Liver (tissue), 9 donors: ENCODE data around the gene CDCA3. TPM values are rescaled to one million over a fixed set of nuclear protein-coding genes. Genes with fewer than 3 reads are reported as not detected.
"Not testable (repeated sequence)": the region's sequence is repeated elsewhere in the genome, so short reads cannot be mapped to it uniquely, and the experiment has no call there.

ENCODE experiments used
- DNase-seq: peaks from one replicate; pipeline ENCODE4 v3.0.0-alpha.2; 2017; ENCODE audit warnings: low spot score
- H3K27ac ChIP-seq, 2 donors: one replicate each; pipeline ENCODE4 v1.7.0; 2013; ENCODE audit warnings: inconsistent platforms in 2 of 2, low read length in 2 of 2, control low read depth in 1 of 2, low read depth in 1 of 2, mild to moderate bottlenecking in 1 of 2
- H3K27me3 ChIP-seq, 4 donors: one replicate each; pipeline versions ENCODE4 v1.6.1 to v1.7.0; 2013; ENCODE audit warnings: low read length in 3 of 4, inconsistent platforms in 1 of 4, mild to moderate bottlenecking in 1 of 4, moderate library complexity in 1 of 4; ENCODE audit not compliant: control insufficient read depth in 4 of 4, insufficient read depth in 4 of 4
- H3K36me3 ChIP-seq, 4 donors: one replicate each; pipeline versions ENCODE4 v1.6.1 to v1.7.0; 2013; ENCODE audit warnings: low read length in 3 of 4, mild to moderate bottlenecking in 3 of 4, low read depth in 1 of 4, moderate library complexity in 1 of 4; ENCODE audit not compliant: control insufficient read depth in 4 of 4, insufficient read depth in 3 of 4
- H3K4me1 ChIP-seq, 4 donors: one replicate each; pipeline versions ENCODE4 v1.6.1 to v1.7.0; 2013; ENCODE audit warnings: low read length in 3 of 4, mild to moderate bottlenecking in 3 of 4, moderate library complexity in 1 of 4; ENCODE audit not compliant: control insufficient read depth in 4 of 4, insufficient read depth in 4 of 4
- H3K4me3 ChIP-seq, 3 donors: one replicate each; pipeline versions ENCODE4 v1.6.1 to v1.7.0; 2013; ENCODE audit warnings: low read length in 3 of 3, control low read depth in 1 of 3, low read depth in 1 of 3, mild to moderate bottlenecking in 1 of 3
- H3K9ac ChIP-seq, 2 donors: one replicate each; pipeline ENCODE4 v1.7.0; 2013; ENCODE audit warnings: low read length in 2 of 2, mild to moderate bottlenecking in 2 of 2, moderate library complexity in 2 of 2, control low read depth in 1 of 2, low read depth in 1 of 2
- H3K9me3 ChIP-seq, 4 donors: one replicate each; pipeline versions ENCODE4 v1.6.1 to v1.7.0; 2013; ENCODE audit warnings: low read length in 3 of 4; ENCODE audit not compliant: control insufficient read depth in 4 of 4
- ATF3 ChIP-seq: IDR thresholded peaks from 2 replicates; pipeline ENCODE4 v1.6.1; 2016; ENCODE audit warnings: antibody characterized with exemption
- CTCF ChIP-seq: fragments of 150-350 bp; IDR thresholded peaks from 2 replicates; pipeline ENCODE4 v1.5.1; 2017; ENCODE audit warnings: improper control_type of control experiment, low read depth, low read length; ENCODE audit not compliant: missing input control
- EGR1 ChIP-seq, 2 donors: IDR thresholded peaks; 2 replicates each; pipeline ENCODE4 v1.6.1; 2016 to 2018; ENCODE audit warnings: antibody characterized with exemption in 2 of 2, low read depth in 2 of 2
- FOXA1 ChIP-seq: IDR thresholded peaks from 2 replicates; pipeline ENCODE4 v1.6.1; 2016; ENCODE audit warnings: antibody characterized with exemption
- FOXA2 ChIP-seq: IDR thresholded peaks from 2 replicates; pipeline ENCODE4 v1.6.1; 2016; ENCODE audit warnings: antibody characterized with exemption
- HNF4A ChIP-seq, 2 donors: conservative IDR thresholded peaks; 2 replicates each; pipeline ENCODE4 v1.6.1; 2016; ENCODE audit warnings: antibody characterized with exemption in 2 of 2, mild to moderate bottlenecking in 2 of 2
- HNF4G ChIP-seq: IDR thresholded peaks from 2 replicates; pipeline ENCODE4 v1.6.1; 2016; ENCODE audit warnings: antibody characterized with exemption
- JUND ChIP-seq, 2 donors: IDR thresholded peaks; 2 replicates each; pipeline ENCODE4 v1.6.1; 2016; ENCODE audit warnings: antibody characterized with exemption in 2 of 2
- MAX ChIP-seq: IDR thresholded peaks from 2 replicates; pipeline ENCODE4 v1.6.1; 2016; ENCODE audit warnings: antibody characterized with exemption
- NR2F2 ChIP-seq: IDR thresholded peaks from 2 replicates; pipeline ENCODE4 v1.6.1; 2016; ENCODE audit warnings: antibody characterized with exemption
- RAD21 ChIP-seq, 2 donors: IDR thresholded peaks; 2 replicates each; pipeline ENCODE4 v1.6.1; 2016; ENCODE audit warnings: antibody characterized with exemption in 2 of 2, mild to moderate bottlenecking in 2 of 2
- REST ChIP-seq: IDR thresholded peaks from 2 replicates; pipeline ENCODE4 v1.6.1; 2016; ENCODE audit warnings: antibody characterized with exemption, mild to moderate bottlenecking
- SP1 ChIP-seq: IDR thresholded peaks from 2 replicates; pipeline ENCODE4 v1.6.1; 2018; ENCODE audit warnings: antibody characterized with exemption, mild to moderate bottlenecking
- TAF1 ChIP-seq: conservative IDR thresholded peaks from 2 replicates; pipeline ENCODE4 v1.6.1; 2016; ENCODE audit warnings: antibody characterized with exemption, mild to moderate bottlenecking
- YY1 ChIP-seq: IDR thresholded peaks from 2 replicates; pipeline ENCODE4 v1.6.1; 2016; ENCODE audit warnings: antibody characterized with exemption, mild to moderate bottlenecking
- ZBTB33 ChIP-seq: IDR thresholded peaks from 2 replicates; pipeline ENCODE4 v1.6.1; 2016; ENCODE audit warnings: antibody characterized with exemption
- WGBS: extraction: QIAGEN DNeasy Blood & Tissue Kit; methylation state at CpG from one replicate; pipeline ENCODE4 v1.1.7; 2013; 5-methylcytosine and 5-hydroxymethylcytosine counted together
- polyA plus RNA-seq, 2 donors: library from polyadenylated mRNA; stranded (reverse) in 1 of 2; unstranded in 1 of 2; fragments of 200-250 nt in 1 of 2; fragments of >200 nt in 1 of 2; fragmentation: Nextera tagmentation in 1 of 2; extraction: Ambion mirVana in 1 of 2; gene quantifications; one replicate each; pipeline versions ENCODE4 v1.2.1 to v1.2.3, GENCODE V29; 2013 to 2015
- total RNA-seq, 2 donors: library from RNA; depleted of rRNA; stranded (reverse); fragments of >200 nt; gene quantifications; one replicate each; pipeline ENCODE4 v1.2.3, GENCODE V29; 2014
- donor health status: healthy.
- donor health status: healthy.
- donor health status: healthy.
- donor health status: healthy.
- donor health status: healthy.

The CDCA3 gene
- total and polyA plus RNA-seq, 4 donors, result 0.25 to 26.0 (median 2.6) TPM

GRCh38 chr12:6896846-6897435 lies 45.9 kb upstream of the CDCA3 start (continued):
- TF ChIP-seq ZBTB33 (no peak), HNF4G (no peak)

GRCh38 chr12:6894321-6894720 lies 43.2 kb upstream of the CDCA3 start:
- Histone ChIP-seq H3K4me3 (no peak overlapping the region), H3K9ac (no peak overlapping the region), H3K4me1 (peaks cover 2 to 10% (median 8%) of the 10 kb centered on the region in 4 donors), H3K36me3 (no peaks in the 10 kb centered on the region), H3K27me3 (no peaks in the 10 kb centered on the region), H3K27ac (no peak overlapping the region), H3K9me3 (no peaks in the 10 kb centered on the region)
- TF ChIP-seq ZBTB33 (no peak), JUND (IDR thresholded peaks at IDR 0.05) (no peak), FOXA1 (no peak), EGR1 (IDR thresholded peaks at IDR 0.05; ENCODE audit: low read depth in 2 of 2) (no peak)
- no peak for DNase-seq
- 92% methylated on average over 3 of the region's 3 CpGs for WGBS

- not testable (repeated sequence) for DNase-seq, H3K27ac ChIP-seq, H3K9me3 ChIP-seq, H3K4me3 ChIP-seq, H3K36me3 ChIP-seq, H3K9ac ChIP-seq, H3K27me3 ChIP-seq
- peaks cover 2 to 14% (median 8%) of the 10 kb centered on the region in 4 donors for H3K4me1 ChIP-seq
- WGBS, result 97% methylated on average over 3 of the region's 3 CpGs
Measured at GRCh38 chr12:6892683-6893082, 41.6 kb upstream of the CDCA3 start.

GRCh38 chr12:6891646-6892001 lies 40.5 kb upstream of the CDCA3 start:
- H3K4me1 ChIP-seq, result peaks cover 2 to 14% (median 8%) of the 10 kb centered on the region in 4 donors
- H3K9me3 ChIP-seq, result no peaks in the 10 kb centered on the region
- TF ChIP-seq NR2F2 (no peak), YY1 (no peak), RAD21 (IDR thresholded peaks at IDR 0.05) (no peak), HNF4A (conservative IDR thresholded peaks at IDR 0.05) (no peak), EGR1 (IDR thresholded peaks at IDR 0.05; ENCODE audit: low read depth in 2 of 2) (no peak), REST (no peak), TAF1 (no peak), FOXA1 (no peak), SP1 (no peak), ATF3 (no peak), FOXA2 (no peak), CTCF (no peak), MAX (no peak)
- no peak for DNase-seq
- no peaks in the 10 kb centered on the region for H3K27me3 ChIP-seq
- H3K4me3 ChIP-seq, result peak overlapping the region; percentile 43 to 68 (median 55)
- WGBS, result 86% methylated on average over 5 of the region's 5 CpGs
- H3K27ac ChIP-seq, result peak overlapping the region; percentile 89 to 91
- peak overlapping the region; percentile 84 to 85 for H3K9ac ChIP-seq
- no peaks in the 10 kb centered on the region for H3K36me3 ChIP-seq
